GM19099 (cell line): Measurements from ENCODE around the gene GAS2.

Experiments
- POLR2A ChIP-seq: IDR thresholded peaks from 3 replicates; pipeline ENCODE4 v1.6.1; 2011; ENCODE audit warnings: low read depth; ENCODE audit not compliant: insufficient read length; ENCODE audit errors: extremely low read depth

Gene GAS2

DNA sequence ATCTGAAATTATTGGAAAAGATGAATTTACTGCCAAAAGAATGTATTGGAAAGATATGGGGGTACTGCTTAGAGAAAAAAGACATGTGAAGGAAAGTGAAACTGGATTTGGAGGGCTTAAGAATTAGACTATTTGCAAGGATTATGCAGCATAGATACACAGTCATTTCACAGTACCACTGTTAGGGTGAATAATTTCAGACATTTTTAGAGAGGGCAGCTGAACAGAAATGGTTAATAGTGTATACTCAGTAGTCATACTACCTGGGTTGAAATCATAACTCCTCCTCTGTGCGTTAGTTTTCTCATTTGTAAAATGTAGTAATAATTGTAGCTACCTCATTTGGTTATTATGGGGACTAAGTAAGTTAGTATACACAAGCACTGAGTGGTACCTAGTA, 33.0 kb downstream of the GAS2 start:
- no peak for TF ChIP-seq POLR2A

DNA sequence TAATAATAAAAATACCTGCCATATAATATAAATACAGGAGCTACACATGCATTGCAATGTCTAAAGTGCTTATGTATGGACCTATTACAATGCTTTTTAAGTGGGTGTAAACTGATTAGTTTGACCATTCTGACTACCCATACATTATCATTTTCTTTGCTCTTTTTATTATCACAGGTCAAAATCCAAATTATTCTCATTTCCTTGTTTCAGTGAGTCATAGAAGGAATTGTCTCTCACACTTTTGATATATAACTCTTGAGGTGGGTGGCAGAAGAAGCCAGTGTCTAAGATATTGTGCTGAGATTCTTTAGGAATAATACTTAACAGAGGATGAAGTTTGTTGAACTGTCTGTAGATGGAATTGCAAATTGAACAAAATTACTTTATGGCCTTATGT, 35.6 kb downstream of the GAS2 start:
- no peak for TF ChIP-seq POLR2A

DNA sequence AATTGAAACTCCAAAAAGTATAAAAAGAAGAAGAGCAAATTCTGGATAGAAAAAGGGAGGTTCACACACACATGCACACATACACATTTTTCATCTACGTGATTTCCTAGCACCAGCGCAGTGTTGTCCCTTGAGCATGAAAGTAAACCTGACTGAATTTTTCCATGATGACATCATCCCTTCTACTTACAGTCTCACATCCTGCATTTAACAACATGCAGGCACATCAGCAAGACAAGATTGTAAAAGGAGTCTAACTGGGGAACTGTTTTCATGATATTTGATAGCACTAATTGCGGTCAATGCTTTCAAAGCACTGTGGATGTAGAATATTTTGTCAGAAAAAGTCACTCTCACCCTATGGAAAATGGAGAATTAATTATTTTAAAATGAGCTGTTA, 36.6 kb downstream of the GAS2 start:
- no peak for TF ChIP-seq POLR2A

DNA sequence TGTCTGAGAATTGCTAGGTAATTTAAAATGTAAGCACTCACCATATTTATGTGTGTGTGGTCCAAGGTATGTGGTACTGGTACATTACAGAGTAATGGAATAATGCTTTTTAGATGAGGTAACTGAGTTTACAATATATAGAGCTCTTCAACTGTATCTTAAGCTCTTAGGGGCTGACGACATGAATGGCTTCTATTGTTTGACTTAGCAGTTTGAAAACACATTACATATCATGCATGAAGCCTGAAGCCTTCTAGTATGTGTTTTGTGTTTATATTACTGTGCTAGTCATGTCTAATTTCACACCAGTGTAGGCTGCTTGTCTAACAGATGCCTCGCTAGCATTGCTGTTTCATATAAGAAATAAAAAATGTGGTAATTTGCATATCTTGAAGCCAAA, 37.2 kb downstream of the GAS2 start:
- TF ChIP-seq POLR2A: no peak

- no peak for TF ChIP-seq POLR2A
These were observed 40.9 kb downstream of the GAS2 start for GRCh38 chr11:22707119-22707899.

DNA sequence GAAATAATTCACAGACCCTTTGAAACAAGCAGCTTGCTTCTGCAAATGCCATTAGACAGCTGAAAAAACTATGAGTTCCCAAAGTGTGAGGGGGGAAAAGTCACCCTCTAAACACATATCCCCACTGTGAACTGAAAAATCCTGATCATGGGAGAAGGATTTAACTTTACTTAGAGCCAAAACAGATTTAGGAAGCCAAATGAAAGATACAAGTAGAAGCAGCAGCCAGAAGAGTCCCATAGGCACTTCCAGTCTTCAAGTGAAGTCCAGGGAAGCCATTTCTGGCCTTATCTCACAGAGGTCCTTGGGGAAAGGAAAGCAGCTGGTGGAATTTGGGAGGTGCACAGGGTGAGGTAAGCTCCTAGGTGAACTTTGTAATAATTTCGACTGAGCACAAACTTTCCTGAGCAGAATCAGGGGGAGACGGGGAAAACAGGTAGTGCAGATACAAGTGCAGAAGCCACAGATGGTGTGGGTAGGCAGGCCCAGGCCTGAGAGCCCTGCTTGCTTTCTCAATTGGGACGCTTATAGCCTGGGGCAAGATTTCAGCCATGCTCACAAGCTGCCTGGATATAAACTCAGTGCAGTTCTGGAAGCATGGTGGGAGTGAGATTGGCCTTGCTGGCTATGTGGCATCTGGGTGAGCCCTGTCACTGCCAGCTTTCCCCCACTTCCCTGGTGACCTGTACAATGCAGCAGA, 44.8 kb downstream of the GAS2 start:
- no peak for TF ChIP-seq POLR2A

- no peak for TF ChIP-seq POLR2A
These were observed 45.5 kb downstream of the GAS2 start for GRCh38 chr11:22711880-22712279.

DNA sequence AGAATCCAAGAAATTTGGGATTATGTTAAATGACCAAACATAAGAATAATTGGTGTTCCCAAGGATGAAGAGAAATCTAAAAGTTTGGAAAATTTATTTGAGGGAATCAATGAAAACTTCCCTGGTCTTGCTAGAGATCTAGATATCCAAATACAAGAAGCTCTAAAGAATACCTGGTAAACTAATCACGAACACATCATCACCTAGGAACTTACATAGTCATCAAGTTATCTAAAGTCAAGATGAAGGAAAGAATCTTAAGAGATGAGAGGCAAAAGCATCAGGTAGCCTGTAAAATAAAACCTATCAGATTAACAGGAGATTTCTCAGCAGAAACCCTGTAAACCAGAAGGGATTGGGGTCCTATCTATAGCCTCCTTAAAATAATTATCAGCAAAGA, 46.9 kb downstream of the GAS2 start:
- no peak for TF ChIP-seq POLR2A

DNA sequence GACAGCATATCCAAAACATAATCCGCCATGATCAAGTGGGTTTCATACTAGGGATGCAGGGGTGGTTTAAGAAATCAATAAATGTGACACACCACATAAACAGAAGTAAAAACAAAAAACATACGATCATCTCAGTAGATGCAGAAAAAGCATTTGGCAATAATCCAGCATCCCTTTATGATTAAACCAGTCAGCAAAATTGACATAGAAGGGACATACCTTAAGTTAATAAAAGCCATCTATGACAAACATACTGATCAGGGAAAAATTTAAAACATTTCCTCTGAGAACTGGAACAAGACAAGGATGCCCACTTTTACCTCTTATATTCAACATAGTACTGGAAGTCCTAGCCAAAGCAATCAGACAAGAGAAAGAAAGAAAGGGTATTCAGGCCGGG, 49.6 kb downstream of the GAS2 start:
- no peak for TF ChIP-seq POLR2A

GRCh38 chr11:22720457-22720856, 54.0 kb downstream of the GAS2 start:
- TF ChIP-seq POLR2A: no peak

DNA sequence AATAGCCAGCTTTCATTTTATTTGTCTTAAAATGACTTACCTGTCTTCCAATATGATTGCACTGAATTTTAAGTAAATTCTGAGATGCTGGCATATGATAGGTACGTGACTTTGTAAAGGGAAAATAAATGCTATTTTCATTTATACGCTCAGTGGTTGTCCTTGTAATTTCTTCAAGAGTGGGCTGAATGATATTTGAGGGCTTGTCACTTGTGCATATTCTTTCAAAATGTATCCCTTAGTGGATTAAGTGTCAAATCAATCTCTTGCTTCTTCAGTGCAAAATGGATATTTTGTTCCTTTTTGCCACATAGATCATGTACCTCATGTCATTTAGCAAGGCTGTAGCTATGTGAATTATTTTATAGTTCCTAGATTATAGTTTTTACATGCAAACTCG, 56.9 kb downstream of the GAS2 start:
- TF ChIP-seq POLR2A: no peak

DNA sequence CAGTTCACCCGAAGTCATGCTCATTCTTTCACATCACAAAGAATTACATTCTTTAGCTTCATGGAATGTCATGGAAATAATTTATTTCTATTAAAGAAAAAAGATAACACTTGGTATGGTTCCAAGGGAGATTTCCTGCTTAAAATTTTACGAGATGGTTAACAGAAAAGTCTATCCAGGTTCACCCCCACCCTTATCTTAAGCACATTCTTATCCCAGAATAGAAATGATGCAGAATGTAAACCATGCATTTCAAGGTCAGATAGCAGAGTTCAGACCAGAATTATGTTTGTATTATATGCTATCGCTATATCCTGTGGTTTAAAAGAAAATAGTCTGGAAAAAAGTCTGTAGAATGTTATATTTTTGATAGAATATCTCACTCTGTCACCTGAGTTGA, 58.7 kb downstream of the GAS2 start:
- TF ChIP-seq POLR2A: no peak

- no peak for TF ChIP-seq POLR2A
These were observed 62.4 kb downstream of the GAS2 start for GRCh38 chr11:22728600-22729389.

- TF ChIP-seq POLR2A: no peak
These were observed 63.9 kb downstream of the GAS2 start for GRCh38 chr11:22730319-22730718.

DNA sequence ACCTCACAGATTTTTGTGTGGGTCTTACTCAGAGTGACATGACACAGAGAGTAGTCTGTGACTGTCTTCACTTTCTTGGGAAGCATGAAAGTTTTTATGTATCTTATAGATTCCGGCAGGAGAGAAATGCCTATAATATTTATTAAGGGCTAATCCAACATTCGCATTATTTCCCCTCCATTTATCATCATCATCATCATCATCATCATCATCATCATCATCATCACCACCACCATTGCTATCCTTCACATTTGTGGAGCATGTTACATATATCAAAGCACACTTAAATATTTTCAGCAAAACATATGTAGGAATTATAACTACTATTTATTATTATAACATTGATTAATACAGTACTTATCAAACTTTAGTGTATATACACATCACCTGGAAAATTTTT, 66.2 kb downstream of the GAS2 start:
- TF ChIP-seq POLR2A: no peak

DNA sequence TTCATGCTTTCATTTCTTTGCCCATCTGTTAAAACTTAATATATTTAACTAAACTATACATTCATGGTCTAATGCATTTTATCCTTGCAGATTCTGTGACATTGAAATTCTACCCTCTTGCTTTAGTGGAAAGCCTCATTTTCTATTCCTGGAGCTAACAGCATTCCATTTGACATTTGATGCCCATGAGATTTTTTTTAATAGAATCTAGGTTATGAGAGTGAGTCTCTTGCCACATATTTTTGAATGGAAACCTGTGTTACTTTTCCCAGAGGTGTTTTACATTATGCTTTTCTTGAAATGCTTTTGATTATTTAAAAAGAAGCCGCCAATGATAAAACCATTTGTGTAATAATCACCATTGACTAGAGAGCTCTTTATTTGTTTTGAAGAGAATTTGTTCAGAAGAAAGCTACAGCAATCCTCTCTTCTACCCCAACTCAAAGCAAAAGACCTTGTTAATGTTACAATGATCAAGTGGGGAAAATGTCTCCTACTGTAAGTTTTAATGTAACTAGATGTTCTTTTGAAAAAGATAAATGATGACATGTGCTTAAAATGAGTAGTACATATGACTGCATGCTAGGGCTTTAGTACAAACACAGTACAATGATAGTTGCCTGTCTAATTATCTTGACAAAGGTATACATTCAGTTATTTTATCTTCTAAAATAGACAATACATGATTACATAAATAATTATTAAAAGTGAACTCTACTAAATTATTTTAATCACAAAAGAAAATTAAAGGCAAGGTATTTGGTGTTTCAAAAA, 67.3 kb downstream of the GAS2 start:
- TF ChIP-seq POLR2A: no peak
